Spleen (tissue), 3 donors: ENCODE results near the gene ABCA1.

ENCODE experiments used
- POLR2A ChIP-seq, 3 donors: fragments of 450-650 bp; IDR thresholded peaks; one replicate each; pipeline ENCODE4 v1.5.1; 2017; ENCODE audit warnings: antibody characterized with exemption in 3 of 3, mild to moderate bottlenecking in 1 of 3
- POLR2AphosphoS5 ChIP-seq, 3 donors: sonication (generic); formaldehyde crosslinking; IDR thresholded peaks; one replicate each; pipeline ENCODE4 v1.5.1; 2017; ENCODE audit warnings: antibody characterized with exemption in 3 of 3

DNA sequence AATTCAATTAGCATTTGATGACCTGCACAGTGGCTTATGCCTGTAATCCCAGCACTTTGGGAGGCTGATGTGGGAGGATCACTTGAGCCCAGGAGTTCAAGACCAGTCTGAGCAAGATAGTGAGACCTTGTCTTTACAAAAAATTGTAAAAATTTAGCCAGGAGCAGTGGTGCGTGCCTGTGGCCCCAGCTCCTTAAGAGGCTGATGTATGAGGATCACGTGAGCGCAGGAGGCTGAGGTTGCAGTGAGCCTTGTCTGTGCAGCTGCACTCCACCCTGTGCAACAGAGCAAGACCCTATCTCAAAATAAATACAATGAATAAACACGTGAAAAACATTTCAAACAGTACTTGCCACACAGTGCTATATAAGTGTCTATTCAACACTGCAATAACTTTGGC, 4.2 kb downstream of the ABCA1 start:
- TF ChIP-seq POLR2A (IDR thresholded peaks at IDR 0.05) (no peak), POLR2AphosphoS5 (IDR thresholded peaks at IDR 0.05) (peak in 2 of 3 donors; percentile 41 to 72)
